ENCODE results near the gene TEN1.

TEN1 gene

GRCh38 chr17:76008208-76008607 lies 29.2 kb downstream of the TEN1 start:
- DNase-seq: no peak

GRCh38 chr17:76008630-76009425 lies 29.8 kb downstream of the TEN1 start:
- DNase-seq: no peak

GRCh38 chr17:76009447-76009846 lies 30.4 kb downstream of the TEN1 start:
- no peak for DNase-seq

GRCh38 chr17:76009969-76010661 lies 31.1 kb downstream of the TEN1 start:
- no peak for DNase-seq

- no peak for DNase-seq
Observed at GRCh38 chr17:76011951-76012350, 32.9 kb downstream of the TEN1 start.

GRCh38 chr17:76013377-76013932 lies 34.4 kb downstream of the TEN1 start:
- peak; percentile 25 for DNase-seq

GRCh38 chr17:76014100-76014924 lies 35.3 kb downstream of the TEN1 start:
- peak; percentile 66 for DNase-seq

- DNase-seq: no peak
Observed at GRCh38 chr17:76014925-76015261, 35.9 kb downstream of the TEN1 start.

- peak; percentile 26 for DNase-seq
Observed at GRCh38 chr17:76017481-76018339, 38.7 kb downstream of the TEN1 start.

GRCh38 chr17:76018340-76018680 lies 39.3 kb downstream of the TEN1 start:
- DNase-seq: no peak

GRCh38 chr17:76018801-76019200 lies 39.8 kb downstream of the TEN1 start:
- DNase-seq: peak; percentile 20

- no peak for DNase-seq
Observed at GRCh38 chr17:76019833-76020467, 40.9 kb downstream of the TEN1 start.

GRCh38 chr17:76022285-76022684 lies 43.2 kb downstream of the TEN1 start:
- no peak for DNase-seq

- DNase-seq: no peak
Observed at GRCh38 chr17:76022973-76023899, 44.2 kb downstream of the TEN1 start.

- no peak for DNase-seq
Observed at GRCh38 chr17:76023900-76024237, 44.8 kb downstream of the TEN1 start.

- no peak for DNase-seq
Observed at GRCh38 chr17:76024353-76024752, 45.3 kb downstream of the TEN1 start.

GRCh38 chr17:76025294-76025693 lies 46.3 kb downstream of the TEN1 start:
- no peak for DNase-seq

- no peak for DNase-seq
Observed at GRCh38 chr17:76026714-76027158, 47.7 kb downstream of the TEN1 start.

GRCh38 chr17:76027159-76027839 lies 48.3 kb downstream of the TEN1 start, which contains the start of gene EVPL:
Gene EVPL (minus strand): TSS chr17:76027306. CDS start chr17:76027198, 108 bp downstream.
- DNase-seq: no peak

Data from left hindlimb (tissue), 1 donor.